ENCODE measurements around the gene FAM168B.

DNA sequence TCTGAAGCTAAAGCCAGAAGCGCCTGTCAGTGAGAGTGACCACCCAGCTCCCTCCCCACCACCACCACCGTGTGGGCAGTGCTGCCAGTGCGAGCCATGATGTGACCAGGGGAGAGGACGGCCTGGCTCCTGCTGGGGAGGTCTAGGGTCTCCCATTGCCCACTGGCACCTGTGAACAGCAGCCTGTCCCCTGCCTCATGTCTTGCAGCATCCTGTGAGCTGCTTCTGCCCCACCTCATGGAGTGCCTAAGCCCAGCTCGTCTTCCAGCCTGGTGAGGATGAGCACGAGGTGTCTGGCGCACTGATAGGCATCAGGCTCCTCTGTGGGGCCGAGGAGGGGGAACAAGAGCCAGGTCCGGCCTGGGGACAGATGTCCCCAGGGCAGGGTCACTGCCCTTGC is 61.4 kb downstream of the FAM168B start:
- no peak for TF ChIP-seq CTCF (CRISPR knock-in tag; IDR thresholded peaks at IDR 0.05)
- TF ChIP-seq NPAS2 (CRISPR knock-in tag; IDR thresholded peaks at IDR 0.05; ENCODE audit: borderline replicate concordance) = no peak
- no peak for TF ChIP-seq MED1 (CRISPR knock-in tag; IDR thresholded peaks at IDR 0.05)
- no peak for TF ChIP-seq TFAP4 (IDR thresholded peaks at IDR 0.05; ENCODE audit: borderline replicate concordance, low read depth)
- no peak for TF ChIP-seq TAF15 (IDR thresholded peaks at IDR 0.05; ENCODE audit: low read depth, low read length, poor library complexity, severe bottlenecking)
- TF ChIP-seq GZF1 (CRISPR knock-in tag; IDR thresholded peaks at IDR 0.05) = no peak
- TF ChIP-seq, protein P1, sequence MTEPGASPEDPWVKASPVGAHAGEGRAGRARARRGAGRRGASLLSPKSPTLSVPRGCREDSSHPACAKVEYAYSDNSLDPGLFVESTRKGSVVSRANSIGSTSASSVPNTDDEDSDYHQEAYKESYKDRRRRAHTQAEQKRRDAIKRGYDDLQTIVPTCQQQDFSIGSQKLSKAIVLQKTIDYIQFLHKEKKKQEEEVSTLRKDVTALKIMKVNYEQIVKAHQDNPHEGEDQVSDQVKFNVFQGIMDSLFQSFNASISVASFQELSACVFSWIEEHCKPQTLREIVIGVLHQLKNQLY (CRISPR knock-in tag; IDR thresholded peaks at IDR 0.05) = no peak
- no peak for TF ChIP-seq NR1H2 (CRISPR knock-in tag; IDR thresholded peaks at IDR 0.05; ENCODE audit: borderline replicate concordance, low read depth)
- no peak for TF ChIP-seq FOXJ3 (CRISPR knock-in tag; IDR thresholded peaks at IDR 0.05; ENCODE audit: borderline replicate concordance)
- no peak for TF ChIP-seq SIN3A (IDR thresholded peaks at IDR 0.05; ENCODE audit: borderline replicate concordance, low read depth, low read length)
- TF ChIP-seq ZFP1 (CRISPR knock-in tag; IDR thresholded peaks at IDR 0.05) = no peak
- TF ChIP-seq ZKSCAN5 (CRISPR knock-in tag; IDR thresholded peaks at IDR 0.05) = no peak
- no peak for TF ChIP-seq ISL2 (CRISPR knock-in tag; IDR thresholded peaks at IDR 0.05)

Measured in HepG2 (cell line).